HUDEP-2 (cell line): ENCODE data around the gene ATP9B.

Experiments
- DNase-seq, 76 experiments: peaks; one replicate each; lab custom pipeline; 2025; ENCODE audit not compliant: unreplicated experiment in 76 of 76; lab: John Stamatoyannopoulos, UW

Gene ATP9B

DNA sequence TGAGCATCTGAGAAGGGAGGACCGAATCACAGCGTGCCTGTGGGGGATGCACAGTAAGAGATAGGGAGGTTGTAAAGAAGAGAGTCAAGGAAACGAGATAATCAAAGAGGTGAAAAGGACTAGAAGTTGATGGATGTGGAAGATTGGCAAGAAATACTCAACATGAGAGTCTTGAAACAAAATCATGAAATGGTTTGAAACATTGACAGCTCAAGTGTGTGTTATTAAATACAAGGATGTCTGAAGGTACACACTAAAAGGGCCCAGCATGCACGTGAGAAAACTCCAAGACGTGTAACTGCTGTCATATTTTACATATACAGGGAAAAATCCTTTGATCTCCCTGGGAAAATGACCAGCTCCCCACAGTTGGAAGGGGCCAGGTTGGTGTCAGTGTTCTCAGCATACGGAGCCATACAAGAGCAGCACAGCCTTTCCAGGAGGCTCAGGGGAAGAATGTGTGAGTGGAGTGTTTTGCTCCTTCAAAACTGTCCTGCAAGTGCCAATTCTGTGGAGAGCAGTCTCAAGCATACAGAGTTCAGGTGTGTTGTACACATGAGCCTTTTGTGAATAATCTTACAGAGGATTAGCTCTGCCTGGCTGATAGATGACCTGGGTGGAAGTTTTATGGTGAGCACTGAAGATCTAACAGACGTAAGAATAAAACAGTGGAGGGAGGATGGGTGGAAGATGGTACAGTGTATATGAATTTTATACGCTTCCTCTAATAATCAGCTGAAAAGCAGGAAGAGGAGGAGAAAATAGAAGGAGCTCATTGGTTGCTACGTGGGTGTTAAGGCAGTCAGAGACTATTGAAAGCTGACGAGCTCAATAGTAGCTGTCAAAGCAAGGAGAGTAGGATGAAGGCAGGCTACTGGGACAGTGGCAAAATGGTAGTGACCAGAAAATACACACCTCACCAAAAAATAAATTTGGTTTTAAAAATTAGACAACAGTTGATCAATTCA, 126.8 kb downstream of the ATP9B start:
- DNase-seq = no peak

DNA sequence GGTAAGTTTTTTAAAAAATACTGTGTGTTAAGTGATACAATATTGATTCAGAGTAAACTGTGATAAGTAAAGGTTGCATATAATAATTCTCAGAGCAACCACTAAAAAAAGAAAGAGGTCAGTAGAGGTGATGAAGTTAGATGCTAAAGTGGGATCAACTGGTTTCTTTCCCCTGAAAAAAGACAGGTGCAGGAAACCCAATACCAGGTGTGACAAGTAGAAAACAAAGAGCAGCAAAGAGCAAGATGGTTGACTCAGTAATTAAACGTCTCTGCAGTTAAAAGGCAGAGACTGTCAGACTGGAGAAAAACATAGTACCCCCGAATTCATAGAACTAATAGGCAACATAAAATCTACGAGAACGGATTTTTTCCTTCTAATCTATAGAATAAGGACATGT, 128.3 kb downstream of the ATP9B start:
- DNase-seq = no peak

DNA sequence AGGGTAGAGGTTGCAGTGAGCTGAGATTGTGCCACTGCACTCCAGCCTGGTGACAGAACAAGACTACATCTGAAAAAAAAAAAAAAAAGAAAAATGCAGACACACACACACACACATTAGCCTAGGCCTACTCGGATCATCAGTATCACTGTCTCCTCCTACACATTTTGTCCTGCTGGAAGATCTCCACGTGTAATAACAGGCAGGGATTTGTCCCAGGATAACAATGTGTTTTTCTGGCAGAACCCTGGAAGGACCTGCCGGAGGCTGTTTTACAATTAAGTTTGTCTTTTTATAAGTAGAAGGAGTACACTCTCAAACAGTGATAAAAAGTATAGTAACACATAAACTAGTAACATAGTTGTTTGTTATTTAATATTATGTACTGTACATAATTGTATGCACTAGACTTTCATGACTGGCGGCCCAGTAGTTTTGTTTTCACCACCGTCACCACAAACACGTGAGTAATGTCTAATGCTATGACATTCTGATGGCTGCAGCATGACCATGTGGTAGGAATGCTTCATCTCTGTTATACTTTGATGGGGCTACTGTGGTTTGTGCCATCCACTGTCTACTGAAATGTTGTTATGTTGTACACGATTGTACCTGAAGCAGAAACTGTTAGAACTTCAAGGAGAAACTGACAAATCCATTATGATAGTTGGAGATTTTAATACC, 130.6 kb downstream of the ATP9B start:
- no peak for DNase-seq

DNA sequence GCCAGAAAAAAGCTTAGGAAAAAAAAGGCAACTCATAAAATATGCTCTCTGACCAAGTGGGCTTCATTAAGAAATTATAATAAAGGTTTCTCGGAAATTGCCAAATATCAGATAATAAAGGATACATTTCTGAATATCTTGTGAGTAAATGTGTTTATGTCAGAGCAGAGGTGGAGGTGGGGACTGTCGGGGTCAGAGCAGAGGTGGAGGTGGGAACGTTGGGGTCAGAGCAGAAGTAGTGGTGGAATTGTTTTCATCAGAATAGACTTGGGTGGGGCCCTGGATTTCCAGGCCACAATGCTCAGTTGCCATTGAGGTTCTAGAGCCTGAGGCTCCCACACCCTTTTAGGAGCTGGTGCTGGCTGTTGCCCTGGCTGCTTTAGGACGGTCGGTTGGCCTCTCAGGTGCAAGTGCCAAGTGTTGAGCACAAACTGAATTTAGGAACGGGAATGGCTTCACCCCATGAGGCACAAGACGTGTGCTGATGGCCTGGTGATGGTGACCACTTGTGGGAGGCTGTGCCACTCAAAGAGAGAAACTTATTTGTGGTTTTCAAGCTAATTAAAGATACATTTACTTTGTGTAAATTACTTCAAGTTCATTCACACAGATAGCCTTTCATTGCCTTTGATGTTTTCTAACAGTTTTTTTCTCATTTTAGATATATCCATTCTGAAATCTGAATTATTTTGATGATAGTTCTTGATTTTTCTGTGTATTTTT, 131.5 kb downstream of the ATP9B start:
- DNase-seq = peak in 46 of 76 experiments; percentile 4 to 63 (median 28)

DNA sequence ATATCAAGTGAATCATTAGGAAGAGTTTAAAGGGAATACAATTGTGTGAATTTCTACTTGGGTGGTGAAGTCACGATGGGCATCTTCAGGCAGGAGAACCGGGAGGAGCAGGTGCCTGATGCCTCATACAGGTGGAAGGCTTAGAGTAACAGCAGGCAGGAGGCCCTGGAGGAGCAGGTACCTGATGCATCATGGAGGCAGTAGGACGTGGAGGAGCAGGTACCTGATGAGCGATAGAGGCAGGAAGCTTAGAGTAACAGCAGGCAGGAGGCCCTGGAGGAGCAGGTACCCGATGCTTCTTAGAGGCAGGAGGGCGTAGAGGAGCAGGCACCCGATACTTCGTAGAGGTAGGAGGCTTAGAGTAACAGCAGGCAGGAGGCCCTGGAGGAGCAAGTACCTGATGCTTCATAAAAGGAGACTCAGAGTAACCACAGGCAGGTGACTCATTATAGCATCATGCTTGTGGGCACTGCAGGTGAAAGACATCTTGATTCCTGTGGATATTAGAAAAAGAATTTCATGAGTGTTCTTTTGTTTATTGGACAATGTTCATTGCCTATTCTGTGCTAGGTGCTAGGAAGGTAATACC, 133.9 kb downstream of the ATP9B start:
- no peak for DNase-seq

DNA sequence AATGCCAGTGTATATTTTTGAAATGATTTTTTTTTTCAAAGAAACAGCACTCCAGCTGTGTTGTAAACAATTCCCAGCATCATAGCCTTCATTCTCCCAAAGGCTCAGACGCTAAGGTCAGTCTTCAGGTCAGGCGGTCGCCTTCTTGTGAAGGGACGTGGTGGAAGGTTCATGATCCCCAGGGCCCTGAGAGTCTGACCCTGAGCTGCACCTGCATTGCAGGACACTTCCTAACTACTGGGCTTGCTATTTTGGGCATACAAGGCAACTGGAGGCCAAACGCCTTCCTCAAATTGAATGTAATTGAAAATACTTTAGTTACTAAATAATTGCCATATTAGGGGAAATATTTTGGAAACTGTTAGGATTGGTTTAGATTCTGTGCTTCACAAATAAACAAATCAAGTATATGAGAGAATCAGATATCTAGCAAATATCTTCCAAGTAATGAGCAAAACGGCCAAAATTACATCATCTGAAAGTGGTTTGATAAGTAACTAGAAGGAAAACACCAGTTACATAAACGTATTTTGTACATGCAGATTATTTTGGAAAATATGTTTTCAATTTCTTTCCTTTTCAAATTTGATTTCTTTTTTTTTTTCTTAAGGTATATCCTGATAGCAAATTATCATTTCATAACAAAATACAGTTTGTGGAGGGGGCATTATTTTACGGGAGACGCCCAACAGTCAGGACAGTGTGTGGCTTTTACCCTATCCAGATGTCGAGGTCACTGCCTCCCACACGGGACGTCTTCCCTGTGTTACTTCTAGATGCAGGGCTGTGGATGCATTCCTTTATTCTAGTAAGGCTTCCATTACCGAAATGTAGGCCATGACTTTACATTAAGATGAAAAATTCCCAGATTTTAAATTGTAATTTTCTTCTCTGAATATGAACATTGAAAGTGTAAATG, 136.0 kb downstream of the ATP9B start:
- DNase-seq = no peak

DNA sequence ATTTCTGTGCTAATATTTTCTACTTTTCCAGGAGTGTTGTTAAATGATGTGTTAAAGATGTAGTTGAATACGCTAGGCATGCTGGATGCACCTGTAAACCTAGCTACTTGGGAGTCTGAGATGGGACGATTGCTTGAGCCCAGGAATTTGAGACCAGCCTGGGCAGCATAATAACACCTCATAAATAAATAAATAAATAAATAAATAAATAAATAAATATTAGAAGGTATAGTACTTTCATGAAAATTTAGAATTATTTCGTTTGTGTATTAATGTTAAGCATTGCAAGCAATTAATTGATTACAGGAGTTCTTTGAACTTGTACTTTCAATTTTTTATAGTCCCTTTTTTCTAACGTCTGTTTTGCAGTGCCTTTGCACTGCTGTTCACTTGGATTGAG, 137.2 kb downstream of the ATP9B start:
- DNase-seq = no peak

DNA sequence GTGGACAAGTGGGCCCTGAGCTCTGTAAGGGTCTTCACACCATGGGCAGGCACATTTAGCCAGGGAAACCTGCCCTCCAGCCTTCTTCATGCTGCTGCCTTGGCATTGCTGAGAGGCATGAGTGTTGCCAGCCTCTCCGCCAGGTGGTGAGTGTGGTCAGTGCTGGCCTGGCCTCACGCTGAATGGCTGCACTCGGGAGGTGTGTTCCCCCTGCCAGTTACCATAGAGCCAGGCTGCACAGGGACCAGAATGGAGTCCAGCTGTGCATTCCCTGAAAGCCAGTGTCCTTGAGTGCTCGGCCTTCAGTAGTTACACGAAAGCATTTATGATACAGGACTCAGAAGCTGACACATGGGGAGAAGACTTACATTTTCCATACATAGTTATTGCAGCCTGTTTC, 139.7 kb downstream of the ATP9B start:
- DNase-seq = no peak

DNA sequence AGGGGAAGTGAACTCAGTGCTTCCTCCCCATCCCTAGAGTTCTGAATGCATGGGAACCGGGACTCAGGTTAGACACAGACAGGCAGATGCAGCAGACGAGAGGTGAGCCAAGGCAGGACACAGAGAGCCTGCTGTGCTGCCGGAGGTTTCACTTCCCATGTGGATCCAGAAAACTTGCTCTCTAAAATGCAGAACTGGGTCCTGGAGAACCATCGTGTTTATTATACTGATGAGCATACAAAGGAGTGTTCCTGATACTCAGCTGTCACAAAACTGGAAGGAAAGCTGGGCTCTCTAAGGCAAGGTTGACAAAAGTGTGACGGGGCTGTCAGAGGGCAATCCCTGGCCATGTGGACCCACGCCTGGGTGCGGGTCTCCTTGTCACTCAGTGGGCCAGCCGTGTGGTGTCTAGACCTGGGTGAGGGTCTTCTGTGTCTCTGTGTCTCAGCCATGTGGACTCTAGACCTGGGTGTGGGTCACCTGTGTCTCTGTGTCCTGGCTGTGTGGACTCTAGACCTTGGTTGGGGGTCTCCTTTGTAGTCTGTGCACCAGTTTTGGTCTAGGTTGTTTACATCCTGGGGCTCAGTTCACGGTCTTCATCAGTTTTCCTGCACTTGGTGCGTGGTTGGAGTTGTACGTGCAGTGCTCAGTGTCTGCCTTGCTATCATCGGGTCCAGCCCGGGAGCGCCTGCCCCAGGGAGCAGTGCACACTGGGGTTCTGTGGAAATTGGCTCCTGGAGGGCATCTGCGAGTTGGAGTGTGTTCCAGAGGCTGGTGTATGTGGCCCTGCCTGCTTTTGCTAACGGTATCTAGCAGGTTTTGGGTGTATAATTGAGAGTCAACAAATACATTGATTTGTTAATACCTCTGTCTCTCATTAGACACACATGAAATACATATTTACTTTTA, 141.1 kb downstream of the ATP9B start:
- DNase-seq = no peak

DNA sequence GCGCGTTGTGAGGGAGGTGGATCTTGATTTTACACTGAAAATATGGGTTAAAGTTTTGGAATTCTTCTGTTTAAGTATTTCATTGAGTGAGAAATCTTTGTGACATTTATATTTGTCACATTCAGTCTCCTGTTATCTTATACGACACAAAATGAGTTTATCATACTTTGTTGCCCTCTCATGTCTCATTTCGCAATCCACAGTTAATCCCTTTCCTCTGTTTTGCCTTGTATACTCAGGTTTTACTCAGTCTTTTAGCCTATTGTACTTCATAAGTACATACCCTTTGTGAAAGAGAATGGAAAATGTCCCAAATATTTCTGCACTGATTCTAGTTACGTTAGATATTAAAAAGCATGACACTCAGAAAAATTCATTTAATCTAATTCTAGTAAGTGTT, 142.7 kb downstream of the ATP9B start:
- DNase-seq = peak in 1 of 76 experiments; percentile 7

DNA sequence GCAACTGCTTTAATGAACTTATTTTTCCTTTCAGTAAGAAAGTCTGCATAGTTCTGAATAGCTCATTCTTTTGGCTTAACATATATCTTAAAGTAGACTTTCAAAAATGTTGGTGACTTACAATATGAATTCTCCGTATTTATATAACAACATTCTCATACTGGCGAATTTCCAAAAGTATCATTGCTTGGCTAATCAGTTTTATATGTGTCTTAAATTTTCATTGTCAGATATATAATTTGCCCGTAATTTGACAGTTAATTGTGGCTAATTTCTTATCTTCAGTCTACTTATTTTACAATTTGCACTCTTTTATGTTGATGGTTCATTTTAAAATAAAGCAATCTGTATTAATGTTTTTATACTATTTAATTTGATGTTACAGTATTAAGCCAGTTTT, 144.9 kb downstream of the ATP9B start:
- DNase-seq = no peak

DNA sequence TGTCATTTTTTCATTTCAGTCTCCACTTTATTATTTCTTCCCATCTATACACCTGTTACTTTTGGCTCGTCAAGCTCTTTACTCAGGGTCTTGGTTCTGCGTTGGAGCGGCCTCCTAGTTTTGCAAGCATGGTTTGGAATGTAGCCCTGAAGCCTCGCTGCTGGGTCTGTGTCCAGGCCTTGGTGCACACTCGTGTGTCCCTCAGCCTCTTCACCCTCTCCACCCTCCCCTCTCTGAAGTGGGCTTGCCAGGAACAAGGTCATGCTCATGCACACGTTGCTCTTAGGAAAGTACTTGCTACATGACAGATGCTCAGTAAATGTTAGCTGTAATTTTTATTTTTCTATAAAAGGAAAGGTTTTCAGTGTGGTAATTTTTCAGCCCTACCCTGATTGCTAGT, 147.0 kb downstream of the ATP9B start:
- DNase-seq = no peak

DNA sequence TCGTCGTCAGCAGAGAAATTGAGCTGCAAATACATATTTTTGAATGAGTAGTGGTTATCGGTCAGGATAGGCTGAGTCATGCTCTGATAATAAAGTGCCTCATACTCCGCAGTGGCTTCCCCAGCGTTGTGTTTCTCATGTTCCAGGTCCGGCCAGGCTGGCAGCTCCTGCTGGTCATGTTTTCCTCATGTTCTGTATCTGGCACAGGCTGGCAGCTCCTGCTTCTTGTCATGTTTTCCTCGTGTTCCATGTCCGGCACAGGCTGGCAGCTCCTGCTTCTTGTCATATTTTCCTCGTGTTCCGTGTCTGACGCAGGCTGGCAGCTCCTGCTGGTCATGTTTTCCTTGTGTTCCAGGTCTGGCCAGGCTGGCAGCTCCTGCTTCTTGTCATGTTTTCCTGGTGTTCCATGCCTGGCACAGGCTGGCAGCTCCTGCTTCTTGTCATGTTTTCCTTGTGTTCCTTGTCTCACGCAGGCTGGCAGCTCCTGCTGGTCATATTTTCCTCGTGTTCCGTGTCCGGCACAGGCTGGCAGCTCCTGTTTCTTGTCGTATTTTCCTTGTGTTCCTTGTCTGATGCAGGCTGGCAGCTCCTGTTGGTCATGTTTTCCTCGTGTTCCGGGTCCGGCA, 148.9 kb downstream of the ATP9B start:
- DNase-seq = no peak

DNA sequence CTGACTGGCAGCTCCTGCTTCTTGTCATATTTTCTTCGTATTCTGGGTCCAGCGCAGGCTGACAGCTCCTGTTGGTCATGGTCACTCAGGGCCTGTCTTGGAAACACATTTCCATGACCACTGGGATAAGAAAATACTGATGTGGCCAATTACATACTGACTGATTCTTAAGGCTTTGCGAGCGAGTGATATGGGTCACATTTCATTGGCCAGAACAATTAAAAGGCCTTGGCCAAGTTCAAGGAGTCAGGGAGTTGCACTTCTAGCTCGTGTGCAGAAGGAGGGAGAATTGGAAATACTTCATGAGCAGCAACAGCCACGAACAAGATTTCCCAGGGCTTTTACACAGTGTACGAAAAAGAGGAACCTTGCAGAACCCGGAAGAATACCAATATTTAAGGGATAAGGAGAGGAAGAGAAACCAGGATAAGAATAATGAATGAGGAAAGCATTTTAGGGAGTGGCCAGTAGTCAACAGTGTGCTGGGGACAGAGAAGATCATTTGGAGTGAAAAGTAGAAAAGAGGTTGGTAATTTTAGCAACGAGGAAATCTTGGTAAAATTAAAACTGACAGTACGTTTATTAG, 149.5 kb downstream of the ATP9B start:
- no peak for DNase-seq

DNA sequence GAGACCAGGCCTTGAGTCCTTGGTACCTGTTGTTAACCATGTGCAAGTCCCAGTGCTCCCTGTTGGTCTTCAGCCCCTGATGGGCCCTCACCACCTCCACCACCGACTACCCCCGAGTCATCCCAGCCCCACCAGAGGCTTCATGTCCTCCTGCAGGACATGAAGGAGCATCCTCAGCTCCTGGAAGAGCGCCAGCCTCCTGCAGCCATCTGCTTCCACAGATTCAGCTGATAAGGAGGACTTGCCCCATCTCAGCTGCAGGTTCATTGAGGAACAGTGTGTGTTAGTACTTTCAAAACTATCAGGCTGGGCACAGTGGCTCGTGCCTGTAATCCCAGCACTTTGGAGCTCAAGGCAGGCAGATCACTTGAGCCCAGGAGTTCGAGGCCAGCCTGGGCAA, 151.9 kb downstream of the ATP9B start:
- no peak for DNase-seq

DNA sequence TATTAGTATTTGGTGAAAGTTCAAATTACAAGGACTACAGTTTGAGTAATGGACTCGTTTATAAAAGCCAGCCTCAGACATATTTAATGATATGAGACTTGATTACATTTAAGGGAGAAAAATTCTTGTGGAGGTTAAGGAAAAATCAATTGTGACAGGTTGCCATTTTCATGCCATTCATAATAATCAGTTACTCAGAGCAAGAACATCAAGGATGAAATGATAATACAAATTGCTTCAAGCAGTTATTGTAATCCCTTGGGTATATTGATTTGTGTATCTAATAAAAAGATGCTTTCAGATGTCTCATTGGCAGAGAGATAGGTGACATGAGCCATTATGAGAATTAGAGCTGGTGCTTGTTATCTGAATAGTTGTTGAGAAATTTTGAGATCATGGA, 153.6 kb downstream of the ATP9B start:
- DNase-seq = no peak

DNA sequence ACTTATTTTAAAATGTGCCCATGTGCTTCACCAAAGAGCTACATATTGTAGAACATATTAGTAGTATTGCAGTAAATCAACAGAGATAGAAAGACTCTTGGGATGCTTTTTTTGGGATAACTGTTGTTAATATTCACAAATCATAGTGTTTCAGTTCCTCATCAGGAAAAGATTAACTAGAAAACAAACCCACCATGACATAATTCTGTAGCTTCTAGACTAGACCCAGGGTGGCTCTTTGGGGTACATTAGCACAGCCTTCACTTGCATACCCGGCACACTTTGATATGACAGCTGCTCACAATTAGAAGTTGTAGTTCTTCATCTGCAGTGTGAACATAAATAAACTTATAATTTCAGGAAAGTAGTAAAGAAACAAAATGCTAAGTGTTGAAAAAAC, 154.2 kb downstream of the ATP9B start:
- DNase-seq = no peak

DNA sequence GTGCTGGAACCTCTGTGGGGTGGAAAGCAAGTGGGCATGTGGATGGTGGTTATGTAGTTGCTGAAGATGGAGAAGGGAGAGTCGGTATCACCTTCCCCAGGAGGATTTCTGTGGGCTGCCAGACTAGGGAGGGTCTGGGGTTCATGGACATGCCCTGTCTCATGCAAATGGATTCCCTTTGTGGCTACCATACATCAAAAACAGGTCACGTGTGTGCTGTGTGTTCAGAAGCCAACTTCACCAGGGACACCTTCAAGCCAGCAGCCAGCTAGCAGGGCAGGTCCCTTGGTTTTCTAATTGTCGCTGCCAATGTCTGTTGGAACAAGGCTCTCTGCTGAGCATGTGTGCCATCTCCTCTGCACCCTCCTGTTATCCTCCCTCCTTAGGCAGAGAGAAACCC, 155.2 kb downstream of the ATP9B start:
- no peak for DNase-seq
